SK-N-MC (cell line): ENCODE measurements around the gene TNNI3K.

Source experiments
- EZH2 ChIP-seq: fragments of 200-600 bp; sonication (generic); IDR thresholded peaks from one replicate; pipeline ENCODE4 v1.6.1; 2017; ENCODE audit warnings: antibody characterized with exemption
- FOXP2 ChIP-seq: optimal IDR thresholded peaks from 2 replicates; pipeline ENCODE3; 2011; ENCODE audit warnings: mild to moderate bottlenecking, moderate library complexity; ENCODE audit not compliant: insufficient read depth; ENCODE audit errors: extremely low read length, control extremely low read depth
- POLR2AphosphoS5 ChIP-seq: IDR thresholded peaks from 2 replicates; pipeline ENCODE4 v1.6.1; 2012; ENCODE audit warnings: mild to moderate bottlenecking, low read depth, low read length, borderline replicate concordance

DNA sequence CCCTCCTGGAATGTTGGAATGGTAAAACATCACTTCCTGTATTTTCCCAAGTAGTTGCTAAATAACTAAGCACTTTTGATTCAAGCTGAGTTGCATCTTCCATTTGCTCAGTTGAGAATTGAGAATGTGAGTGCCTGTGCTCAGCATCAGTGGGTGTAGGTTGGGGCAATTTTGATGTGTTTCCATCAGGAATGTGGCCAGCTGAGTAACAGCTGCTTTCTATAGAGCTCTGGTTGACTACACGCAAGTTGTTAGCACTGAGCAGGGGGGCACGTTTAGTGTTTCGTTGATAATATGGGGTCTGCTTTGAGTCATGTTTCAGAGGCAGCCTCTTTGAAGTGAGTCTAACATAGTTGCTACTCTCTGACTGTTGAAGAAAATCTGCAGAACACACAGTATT, 235.7 kb downstream of the TNNI3K start:
- TF ChIP-seq POLR2AphosphoS5 (no peak), EZH2 (no peak), FOXP2 (no peak)
